MCF 10A (cell line): Measurements from ENCODE around the gene BCL11A. TPM values are rescaled to one million over a fixed set of nuclear protein-coding genes. Genes with fewer than 3 reads are reported as not detected.
A peak's percentile ranks its signal among the peaks of the same experiment; 100 is the strongest.

ENCODE experiments used
- BruUV-seq: library from RNA; stranded (reverse); fragments of 400-500 nt; replicated peaks from 2 replicates; lab custom pipeline; 2021; lab: Mats Ljungman, UMichigan
- CTCF ChIA-PET: fragments of 300-600 bp; sonication (Branson Sonifier 250); formaldehyde crosslinking; extraction: SDS; loops from one replicate; lab custom pipeline; 2021; ENCODE audit warnings: antibody characterized with exemption, inconsistent platforms; lab: Yijun Ruan, JAX
- POLR2A ChIA-PET: fragments of 300-600, 350-650 bp; sonication (Branson Sonifier 250); formaldehyde crosslinking; extraction: SDS; loops from one replicate; lab custom pipeline; 2020; ENCODE audit warnings: antibody characterized with exemption, inconsistent platforms; lab: Yijun Ruan, JAX
- DNase-seq: peaks from one replicate; pipeline ENCODE4 v3.0.0-alpha.2; 2018; ENCODE audit not compliant: unreplicated experiment
- H3K27ac Mint-ChIP-seq: one replicate; pipeline ENCODE4 v1.8.0; 2022; ENCODE audit warnings: mild to moderate bottlenecking, low read depth, mixed read lengths; ENCODE audit not compliant: unreplicated experiment
- H3K27me3 Mint-ChIP-seq: one replicate; pipeline ENCODE4 v1.8.0; 2022; ENCODE audit warnings: mixed read lengths; ENCODE audit not compliant: insufficient read depth, unreplicated experiment
- H3K36me3 Mint-ChIP-seq: one replicate; pipeline ENCODE4 v1.8.0; 2022; ENCODE audit warnings: mild to moderate bottlenecking, moderate library complexity, mixed read lengths; ENCODE audit not compliant: insufficient read depth, unreplicated experiment
- H3K4me1 Mint-ChIP-seq: one replicate; pipeline ENCODE4 v1.8.0; 2022; ENCODE audit warnings: mixed read lengths; ENCODE audit not compliant: insufficient read depth, unreplicated experiment
- H3K4me3 Mint-ChIP-seq: one replicate; pipeline ENCODE4 v1.8.0; 2022; ENCODE audit warnings: mild to moderate bottlenecking, moderate library complexity, mixed read lengths; ENCODE audit not compliant: unreplicated experiment
- H3K9me3 Mint-ChIP-seq: one replicate; pipeline ENCODE4 v1.8.0; 2022; ENCODE audit warnings: mixed read lengths; ENCODE audit not compliant: unreplicated experiment
- intact Hi-C: fragments of 100-400 bp; cut with micrococcal nuclease; formaldehyde crosslinking; loops from 2 replicates; pipeline ENCODE4 v1.14.1; 2022
- total RNA-seq: library from RNA; stranded (reverse); gene quantifications from 2 replicates; pipeline ENCODE4 v1.2.3, GENCODE V29; 2022
- TF ChIP-seq, protein P1 (sequence below): fragments of 200-600 bp; IDR thresholded peaks from one replicate; pipeline ENCODE4 v1.8.0; 2022; ENCODE audit warnings: antibody characterized with exemption, mild to moderate bottlenecking; ENCODE audit not compliant: unreplicated experiment

BCL11A gene
- total RNA-seq, 1 experiment from 2014 or later, result 5.3 TPM

DNA sequence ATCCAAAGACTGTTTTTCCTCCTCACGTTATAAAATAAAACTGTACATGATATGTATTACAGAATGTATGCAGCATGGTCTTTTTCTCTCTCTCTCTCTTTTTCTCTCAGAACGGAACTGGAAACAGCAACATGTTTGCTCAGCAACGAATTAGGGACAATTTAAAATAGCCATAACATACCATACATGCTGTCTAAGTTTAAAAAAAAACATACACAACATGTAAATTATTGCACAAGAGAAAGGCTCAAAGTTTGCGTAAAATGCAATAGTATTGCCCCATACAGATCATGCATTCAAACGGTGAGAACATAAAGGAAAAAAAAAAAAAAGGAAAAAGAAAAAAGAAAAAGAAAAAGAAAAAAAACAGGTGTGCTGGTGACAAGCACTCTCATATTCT lies 93.6 kb downstream of the BCL11A start:
- H3K36me3 Mint-ChIP-seq, result peaks cover 27% of the 10 kb centered on the region
- peak; percentile 24 for DNase-seq
- intact Hi-C loops, result no loop called here
- TF ChIP-seq, protein P1, sequence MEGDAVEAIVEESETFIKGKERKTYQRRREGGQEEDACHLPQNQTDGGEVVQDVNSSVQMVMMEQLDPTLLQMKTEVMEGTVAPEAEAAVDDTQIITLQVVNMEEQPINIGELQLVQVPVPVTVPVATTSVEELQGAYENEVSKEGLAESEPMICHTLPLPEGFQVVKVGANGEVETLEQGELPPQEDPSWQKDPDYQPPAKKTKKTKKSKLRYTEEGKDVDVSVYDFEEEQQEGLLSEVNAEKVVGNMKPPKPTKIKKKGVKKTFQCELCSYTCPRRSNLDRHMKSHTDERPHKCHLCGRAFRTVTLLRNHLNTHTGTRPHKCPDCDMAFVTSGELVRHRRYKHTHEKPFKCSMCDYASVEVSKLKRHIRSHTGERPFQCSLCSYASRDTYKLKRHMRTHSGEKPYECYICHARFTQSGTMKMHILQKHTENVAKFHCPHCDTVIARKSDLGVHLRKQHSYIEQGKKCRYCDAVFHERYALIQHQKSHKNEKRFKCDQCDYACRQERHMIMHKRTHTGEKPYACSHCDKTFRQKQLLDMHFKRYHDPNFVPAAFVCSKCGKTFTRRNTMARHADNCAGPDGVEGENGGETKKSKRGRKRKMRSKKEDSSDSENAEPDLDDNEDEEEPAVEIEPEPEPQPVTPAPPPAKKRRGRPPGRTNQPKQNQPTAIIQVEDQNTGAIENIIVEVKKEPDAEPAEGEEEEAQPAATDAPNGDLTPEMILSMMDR, result no peak
- H3K4me3 Mint-ChIP-seq, result no peak overlapping the region
- no TSS peak for BruUV-seq
- CTCF ChIA-PET, result interaction anchor here (0.6 to 1.2 kb wide), 2 partner anchors 9 to 23 kb away, joined by 3 read pairs; no protein-coding TSS in a partner anchor
- POLR2A ChIA-PET, result no interaction called here
- H3K9me3 Mint-ChIP-seq, result no peaks in the 10 kb centered on the region
- H3K27ac Mint-ChIP-seq, result peak overlapping the region; percentile 6
- H3K27me3 Mint-ChIP-seq, result no peaks in the 10 kb centered on the region
- peaks cover 4% of the 10 kb centered on the region for H3K4me1 Mint-ChIP-seq

DNA sequence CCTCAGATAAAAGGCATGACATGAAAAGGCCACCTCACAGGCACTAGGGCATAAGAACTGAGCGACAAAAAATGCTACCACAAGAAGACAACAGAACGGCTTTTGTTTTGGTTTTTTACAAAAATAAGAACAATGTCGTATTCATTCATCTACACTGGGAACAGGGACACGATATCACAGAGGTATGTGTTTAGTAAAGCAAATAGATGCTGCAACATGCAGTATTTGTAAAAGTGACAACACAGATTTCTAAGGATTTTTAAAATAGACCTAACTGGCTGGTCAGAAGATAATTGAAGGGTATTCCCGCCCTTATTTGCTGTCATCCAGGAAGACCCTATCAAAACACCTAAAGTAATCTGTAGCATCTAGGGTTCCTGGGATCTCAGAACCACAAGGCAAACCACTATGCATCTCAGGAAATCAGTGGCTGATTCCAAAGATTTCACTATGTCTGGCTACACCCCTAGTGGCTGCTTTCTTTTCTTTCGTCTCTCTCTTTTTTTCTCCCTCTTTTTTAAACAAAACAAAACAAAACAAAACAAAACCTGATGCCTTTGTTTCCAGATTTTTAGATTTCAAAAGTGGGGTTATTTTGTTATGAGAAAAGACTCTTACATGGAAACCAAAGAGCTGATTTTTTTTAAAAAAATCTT lies 97.2 kb downstream of the BCL11A start:
- TF ChIP-seq, protein P1, result no peak
- no peak overlapping the region for H3K27ac Mint-ChIP-seq
- ChIA-PET CTCF (interaction anchor here (0.7 to 1.1 kb wide), 3 partner anchors 107 to 413 kb away, joined by 3 to 5 read pairs (median 4); no protein-coding TSS in a partner anchor), POLR2A (interaction anchor here (0.9 to 1.2 kb wide), 2 partner anchors 8 to 13 kb away, joined by 3 to 6 read pairs; no protein-coding TSS in a partner anchor)
- intact Hi-C loops, result no loop called here
- DNase-seq, result no peak
- BruUV-seq, result no TSS peak
- peaks cover 16% of the 10 kb centered on the region for H3K36me3 Mint-ChIP-seq
- peaks cover 4% of the 10 kb centered on the region for H3K4me1 Mint-ChIP-seq
- H3K27me3 Mint-ChIP-seq, result no peaks in the 10 kb centered on the region
- no peak overlapping the region for H3K4me3 Mint-ChIP-seq
- no peaks in the 10 kb centered on the region for H3K9me3 Mint-ChIP-seq

DNA sequence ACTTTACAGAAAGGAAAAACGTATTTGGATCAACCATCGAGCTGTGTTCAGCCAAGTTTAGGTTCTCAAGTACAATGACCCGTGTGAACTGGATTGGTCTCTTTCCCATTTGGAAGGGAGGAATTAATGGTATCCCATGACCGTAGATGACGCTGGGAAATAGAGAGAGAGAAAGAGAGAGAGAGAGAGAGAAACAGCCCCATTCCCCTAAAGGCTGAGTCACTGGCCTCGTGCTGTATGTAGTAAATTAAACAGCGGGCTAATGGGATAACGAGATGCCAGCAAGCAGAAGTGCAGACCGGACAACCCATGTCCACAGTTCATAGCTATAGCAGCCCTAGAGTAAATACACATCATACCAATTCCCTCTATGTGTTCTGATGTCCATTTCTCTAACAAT lies 99.6 kb downstream of the BCL11A start:
- no peak for DNase-seq
- no peaks in the 10 kb centered on the region for H3K27me3 Mint-ChIP-seq
- H3K27ac Mint-ChIP-seq, result no peak overlapping the region
- ChIA-PET POLR2A (interaction anchor here (0.8 kb wide), 1 partner anchor 302 kb away, joined by 3 read pairs; no protein-coding TSS in a partner anchor), CTCF (no interaction called here)
- no peaks in the 10 kb centered on the region for H3K4me1 Mint-ChIP-seq
- H3K9me3 Mint-ChIP-seq, result no peaks in the 10 kb centered on the region
- TF ChIP-seq, protein P1, result no peak
- intact Hi-C loops, result no loop called here
- H3K36me3 Mint-ChIP-seq, result peaks cover 6% of the 10 kb centered on the region
- H3K4me3 Mint-ChIP-seq, result no peak overlapping the region
- BruUV-seq, result no TSS peak

DNA sequence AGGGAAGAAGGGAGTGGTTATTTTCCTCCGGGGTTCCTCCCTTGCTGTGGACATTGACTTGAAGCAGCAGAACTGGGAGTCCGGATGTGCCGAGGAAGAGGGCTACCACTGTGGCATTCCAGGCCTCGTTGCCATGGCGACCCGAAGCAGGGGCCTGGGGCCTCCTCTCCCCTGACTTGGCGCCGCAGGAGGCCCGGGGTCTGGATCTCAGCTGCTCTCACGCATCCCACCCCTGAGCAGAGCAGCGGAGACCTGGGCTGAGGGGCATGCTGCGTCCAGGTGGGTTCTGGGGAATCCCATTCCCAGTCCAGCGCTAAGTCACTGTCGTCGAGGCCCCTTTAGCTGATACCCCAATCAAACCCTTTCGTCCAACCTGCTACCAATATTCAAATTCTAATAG lies 100.2 kb downstream of the BCL11A start:
- BruUV-seq, result no TSS peak
- intact Hi-C loops, result no loop called here
- CTCF ChIA-PET, result interaction anchor here (0.6 kb wide), 1 partner anchor 97 kb away, joined by 3 read pairs; no protein-coding TSS in a partner anchor

More for the DNA sequence above, 100.2 kb downstream of the BCL11A start:
- Mint-ChIP-seq H3K27me3 (no peaks in the 10 kb centered on the region), H3K4me3 (no peak overlapping the region), H3K4me1 (no peaks in the 10 kb centered on the region), H3K36me3 (peaks cover 6% of the 10 kb centered on the region), H3K27ac (no peak overlapping the region), H3K9me3 (no peaks in the 10 kb centered on the region)
- POLR2A ChIA-PET, result interaction anchor here (0.8 kb wide), 1 partner anchor 301 kb away, joined by 3 read pairs; no protein-coding TSS in a partner anchor
- TF ChIP-seq, protein P1, result no peak
- DNase-seq, result no peak
